Stimulated activated naive B cell treated with anti-CD40 and anti-IgM and Interleukin-4, amounts not matched to agents 10 μg/mL and 1 μg/mL and 100 μg/mL, for 72 hours (primary cell): ENCODE measurements around the gene PRKCE.

Experiments
- ATAC-seq, 2 donors: fragments of 150-1000 bp; cut with Tn5 transposase; replicated peaks; 2 replicates each; pipeline ENCODE4 v1.10.0; 2021; ENCODE audit warnings: moderate library complexity in 1 of 2
- DNase-seq: peaks from one replicate; pipeline ENCODE4 v3.0.0; 2021
- H3K27ac Mint-ChIP-seq: one replicate; pipeline ENCODE4 v1.8.0; 2022; ENCODE audit warnings: mild to moderate bottlenecking, mixed read lengths
- H3K27me3 Mint-ChIP-seq, 2 donors: one replicate each; pipeline ENCODE4 v1.8.0; 2022; ENCODE audit warnings: mixed read lengths in 2 of 2
- H3K36me3 Mint-ChIP-seq, 2 donors: one replicate each; pipeline ENCODE4 v1.8.0; 2022; ENCODE audit warnings: mixed read lengths in 2 of 2, mild to moderate bottlenecking in 1 of 2
- H3K4me1 Mint-ChIP-seq, 2 donors: one replicate each; pipeline ENCODE4 v1.8.0; 2022; ENCODE audit warnings: mixed read lengths in 2 of 2, mild to moderate bottlenecking in 1 of 2
- H3K4me3 Mint-ChIP-seq, 2 donors: one replicate each; pipeline ENCODE4 v1.8.0; 2022; ENCODE audit warnings: mild to moderate bottlenecking in 2 of 2, mixed read lengths in 2 of 2, moderate library complexity in 1 of 2
- H3K9me3 Mint-ChIP-seq, 2 donors: one replicate each; pipeline ENCODE4 v1.8.0; 2022; ENCODE audit warnings: mixed read lengths in 2 of 2, mild to moderate bottlenecking in 1 of 2

Gene PRKCE

GRCh38 chr2:46079985-46080560 is 428.6 kb downstream of the PRKCE start:
- H3K9me3 Mint-ChIP-seq, result no peaks in the 10 kb centered on the region

GRCh38 chr2:46082531-46083485 is 431.3 kb downstream of the PRKCE start:
- Mint-ChIP-seq H3K27ac (no peak overlapping the region), H3K9me3 (no peaks in the 10 kb centered on the region), H3K36me3 (peaks cover 17 to 40% of the 10 kb centered on the region in 2 donors), H3K4me3 (no peak overlapping the region), H3K4me1 (peaks cover 0 to 2% of the 10 kb centered on the region in 2 donors), H3K27me3 (no peaks in the 10 kb centered on the region)
- ATAC-seq (no peak), DNase-seq (no peak)

More at GRCh38 chr2:46079985-46080560, 428.6 kb downstream of the PRKCE start:
- H3K36me3 Mint-ChIP-seq, result peaks cover 5 to 20% of the 10 kb centered on the region in 2 donors
- ATAC-seq (no peak), DNase-seq (no peak)
- peaks cover 0 to 2% of the 10 kb centered on the region in 2 donors for H3K4me1 Mint-ChIP-seq
- no peak overlapping the region for H3K27ac Mint-ChIP-seq
- H3K27me3 Mint-ChIP-seq, result no peaks in the 10 kb centered on the region
- no peak overlapping the region for H3K4me3 Mint-ChIP-seq

GRCh38 chr2:46086578-46087070 is 435.1 kb downstream of the PRKCE start:
- H3K36me3 Mint-ChIP-seq, result peaks cover 29 to 56% of the 10 kb centered on the region in 2 donors
- H3K4me3 Mint-ChIP-seq, result no peak overlapping the region
- no peak for DNase-seq
- H3K4me1 Mint-ChIP-seq, result peaks cover 0 to 2% of the 10 kb centered on the region in 2 donors
- ATAC-seq, result no peak
- H3K9me3 Mint-ChIP-seq, result no peaks in the 10 kb centered on the region
- no peaks in the 10 kb centered on the region for H3K27me3 Mint-ChIP-seq
- no peak overlapping the region for H3K27ac Mint-ChIP-seq

- H3K4me1 Mint-ChIP-seq, result peaks cover 3 to 8% of the 10 kb centered on the region in 2 donors
- no peak overlapping the region for H3K4me3 Mint-ChIP-seq
- DNase-seq (no peak), ATAC-seq (no peak)
- peaks cover 36 to 59% of the 10 kb centered on the region in 2 donors for H3K36me3 Mint-ChIP-seq
- no peaks in the 10 kb centered on the region for H3K9me3 Mint-ChIP-seq
- H3K27me3 Mint-ChIP-seq, result no peaks in the 10 kb centered on the region
- no peak overlapping the region for H3K27ac Mint-ChIP-seq
Observed at GRCh38 chr2:46087492-46087891, 436.0 kb downstream of the PRKCE start.

- Mint-ChIP-seq H3K27ac (no peak overlapping the region), H3K36me3 (peaks cover 51 to 73% of the 10 kb centered on the region in 2 donors)
- no peak for ATAC-seq
Observed at GRCh38 chr2:46091004-46091403, 439.5 kb downstream of the PRKCE start.

GRCh38 chr2:46091961-46092667 is 440.6 kb downstream of the PRKCE start:
- Mint-ChIP-seq H3K27me3 (no peaks in the 10 kb centered on the region), H3K27ac (no peak overlapping the region), H3K4me1 (peaks cover 2 to 8% of the 10 kb centered on the region in 2 donors), H3K9me3 (peaks cover 0 to 6% of the 10 kb centered on the region in 2 donors), H3K4me3 (no peak overlapping the region), H3K36me3 (peaks cover 51 to 72% of the 10 kb centered on the region in 2 donors)
- ATAC-seq (peak; percentile 55 to 61), DNase-seq (no peak)

More at GRCh38 chr2:46091004-46091403, 439.5 kb downstream of the PRKCE start:
- H3K27me3 Mint-ChIP-seq, result no peaks in the 10 kb centered on the region
- peaks cover 2 to 8% of the 10 kb centered on the region in 2 donors for H3K4me1 Mint-ChIP-seq
- peaks cover 0 to 6% of the 10 kb centered on the region in 2 donors for H3K9me3 Mint-ChIP-seq
- DNase-seq, result no peak
- H3K4me3 Mint-ChIP-seq, result no peak overlapping the region

GRCh38 chr2:46094689-46095088 is 443.2 kb downstream of the PRKCE start:
- H3K4me1 Mint-ChIP-seq, result peaks cover 9 to 13% of the 10 kb centered on the region in 2 donors
- no peak overlapping the region for H3K27ac Mint-ChIP-seq
- H3K27me3 Mint-ChIP-seq, result no peaks in the 10 kb centered on the region
- ATAC-seq (no peak), DNase-seq (no peak)
- peaks cover 0 to 6% of the 10 kb centered on the region in 2 donors for H3K9me3 Mint-ChIP-seq
- no peak overlapping the region for H3K4me3 Mint-ChIP-seq
- peaks cover 42 to 61% of the 10 kb centered on the region in 2 donors for H3K36me3 Mint-ChIP-seq

- DNase-seq, result no peak
- H3K9me3 Mint-ChIP-seq, result peaks cover 0 to 6% of the 10 kb centered on the region in 2 donors
- no peak overlapping the region for H3K27ac Mint-ChIP-seq
- H3K36me3 Mint-ChIP-seq, result peaks cover 50 to 63% of the 10 kb centered on the region in 2 donors
- no peaks in the 10 kb centered on the region for H3K27me3 Mint-ChIP-seq
- peaks cover 9 to 13% of the 10 kb centered on the region in 2 donors for H3K4me1 Mint-ChIP-seq
- ATAC-seq, result no peak
- H3K4me3 Mint-ChIP-seq, result no peak overlapping the region
Observed at GRCh38 chr2:46095830-46096229, 444.4 kb downstream of the PRKCE start.

- ATAC-seq (no peak), DNase-seq (no peak)
- no peaks in the 10 kb centered on the region for H3K27me3 Mint-ChIP-seq
- peaks cover 0 to 6% of the 10 kb centered on the region in 2 donors for H3K9me3 Mint-ChIP-seq
- H3K36me3 Mint-ChIP-seq, result peaks cover 54 to 67% of the 10 kb centered on the region in 2 donors
- no peak overlapping the region for H3K4me3 Mint-ChIP-seq
- peaks cover 10 to 13% of the 10 kb centered on the region in 2 donors for H3K4me1 Mint-ChIP-seq
- H3K27ac Mint-ChIP-seq, result no peak overlapping the region
Observed at GRCh38 chr2:46096260-46096659, 444.8 kb downstream of the PRKCE start.

- no peaks in the 10 kb centered on the region for H3K27me3 Mint-ChIP-seq
- H3K36me3 Mint-ChIP-seq, result peaks cover 52 to 67% of the 10 kb centered on the region in 2 donors
- H3K9me3 Mint-ChIP-seq, result peaks cover 0 to 6% of the 10 kb centered on the region in 2 donors
- H3K4me3 Mint-ChIP-seq, result no peak overlapping the region
- H3K4me1 Mint-ChIP-seq, result peaks cover 5 to 9% of the 10 kb centered on the region in 2 donors
- ATAC-seq, result peak in 1 of 2 donors; percentile 27
- no peak for DNase-seq
- peak overlapping the region; percentile 3 for H3K27ac Mint-ChIP-seq
Observed at GRCh38 chr2:46097714-46098480, 446.4 kb downstream of the PRKCE start.

- no peaks in the 10 kb centered on the region for H3K27me3 Mint-ChIP-seq
Observed at GRCh38 chr2:46098621-46099062, 447.2 kb downstream of the PRKCE start.

GRCh38 chr2:46101557-46102220 is 450.2 kb downstream of the PRKCE start:
- no peak overlapping the region for H3K27ac Mint-ChIP-seq
- H3K4me3 Mint-ChIP-seq, result no peak overlapping the region
- H3K27me3 Mint-ChIP-seq, result no peaks in the 10 kb centered on the region
- peaks cover 5 to 9% of the 10 kb centered on the region in 2 donors for H3K4me1 Mint-ChIP-seq
- ATAC-seq, result no peak
- peaks cover 53 to 70% of the 10 kb centered on the region in 2 donors for H3K36me3 Mint-ChIP-seq
- peaks cover 13 to 18% of the 10 kb centered on the region in 2 donors for H3K9me3 Mint-ChIP-seq
- no peak for DNase-seq

More at GRCh38 chr2:46098621-46099062, 447.2 kb downstream of the PRKCE start:
- DNase-seq (no peak), ATAC-seq (peak in 1 of 2 donors; percentile 22)
- H3K27ac Mint-ChIP-seq, result no peak overlapping the region
- peaks cover 4 to 6% of the 10 kb centered on the region in 2 donors for H3K9me3 Mint-ChIP-seq
- H3K4me3 Mint-ChIP-seq, result no peak overlapping the region
- peaks cover 56 to 73% of the 10 kb centered on the region in 2 donors for H3K36me3 Mint-ChIP-seq
- H3K4me1 Mint-ChIP-seq, result peaks cover 5 to 9% of the 10 kb centered on the region in 2 donors

GRCh38 chr2:46106690-46107089 is 455.2 kb downstream of the PRKCE start:
- H3K4me1 Mint-ChIP-seq, result no peaks in the 10 kb centered on the region
- peaks cover 39 to 58% of the 10 kb centered on the region in 2 donors for H3K36me3 Mint-ChIP-seq
- DNase-seq, result no peak
- no peaks in the 10 kb centered on the region for H3K27me3 Mint-ChIP-seq
- no peak overlapping the region for H3K4me3 Mint-ChIP-seq
- no peak for ATAC-seq
- H3K27ac Mint-ChIP-seq, result no peak overlapping the region
- peaks cover 14 to 21% of the 10 kb centered on the region in 2 donors for H3K9me3 Mint-ChIP-seq
